ENCODE measurements around the gene SUGP1.

SUGP1 gene

GRCh38 chr19:19329126-19329525, 8.8 kb upstream of the SUGP1 start:
- TF ChIP-seq SIN3A (IDR thresholded peaks at IDR 0.05; ENCODE audit: borderline replicate concordance, insufficient read depth, low read length) (no peak), POLR2AphosphoS5 (IDR thresholded peaks at IDR 0.05; ENCODE audit: low read depth, low read length) (no peak), TAF1 (IDR thresholded peaks at IDR 0.05; ENCODE audit: borderline replicate concordance, insufficient read depth, low read length) (no peak), FOXP2 (optimal IDR thresholded peaks at IDR 0.05; ENCODE audit: borderline replicate concordance, extremely low read depth, extremely low read length, insufficient read depth) (no peak)
- TF ChIP-seq, protein P1, sequence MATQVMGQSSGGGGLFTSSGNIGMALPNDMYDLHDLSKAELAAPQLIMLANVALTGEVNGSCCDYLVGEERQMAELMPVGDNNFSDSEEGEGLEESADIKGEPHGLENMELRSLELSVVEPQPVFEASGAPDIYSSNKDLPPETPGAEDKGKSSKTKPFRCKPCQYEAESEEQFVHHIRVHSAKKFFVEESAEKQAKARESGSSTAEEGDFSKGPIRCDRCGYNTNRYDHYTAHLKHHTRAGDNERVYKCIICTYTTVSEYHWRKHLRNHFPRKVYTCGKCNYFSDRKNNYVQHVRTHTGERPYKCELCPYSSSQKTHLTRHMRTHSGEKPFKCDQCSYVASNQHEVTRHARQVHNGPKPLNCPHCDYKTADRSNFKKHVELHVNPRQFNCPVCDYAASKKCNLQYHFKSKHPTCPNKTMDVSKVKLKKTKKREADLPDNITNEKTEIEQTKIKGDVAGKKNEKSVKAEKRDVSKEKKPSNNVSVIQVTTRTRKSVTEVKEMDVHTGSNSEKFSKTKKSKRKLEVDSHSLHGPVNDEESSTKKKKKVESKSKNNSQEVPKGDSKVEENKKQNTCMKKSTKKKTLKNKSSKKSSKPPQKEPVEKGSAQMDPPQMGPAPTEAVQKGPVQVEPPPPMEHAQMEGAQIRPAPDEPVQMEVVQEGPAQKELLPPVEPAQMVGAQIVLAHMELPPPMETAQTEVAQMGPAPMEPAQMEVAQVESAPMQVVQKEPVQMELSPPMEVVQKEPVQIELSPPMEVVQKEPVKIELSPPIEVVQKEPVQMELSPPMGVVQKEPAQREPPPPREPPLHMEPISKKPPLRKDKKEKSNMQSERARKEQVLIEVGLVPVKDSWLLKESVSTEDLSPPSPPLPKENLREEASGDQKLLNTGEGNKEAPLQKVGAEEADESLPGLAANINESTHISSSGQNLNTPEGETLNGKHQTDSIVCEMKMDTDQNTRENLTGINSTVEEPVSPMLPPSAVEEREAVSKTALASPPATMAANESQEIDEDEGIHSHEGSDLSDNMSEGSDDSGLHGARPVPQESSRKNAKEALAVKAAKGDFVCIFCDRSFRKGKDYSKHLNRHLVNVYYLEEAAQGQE (IDR thresholded peaks at IDR 0.05; ENCODE audit: insufficient read depth in 1 of 2, low read depth in 2 of 2, low read length in 2 of 2) = no peak

- TF ChIP-seq TAF1 (IDR thresholded peaks at IDR 0.05; ENCODE audit: borderline replicate concordance, insufficient read depth, low read length) (no peak), FOXP2 (optimal IDR thresholded peaks at IDR 0.05; ENCODE audit: borderline replicate concordance, extremely low read depth, extremely low read length, insufficient read depth) (no peak), POLR2AphosphoS5 (IDR thresholded peaks at IDR 0.05; ENCODE audit: low read depth, low read length) (no peak), SIN3A (IDR thresholded peaks at IDR 0.05; ENCODE audit: borderline replicate concordance, insufficient read depth, low read length) (no peak)
- TF ChIP-seq, protein P1 (IDR thresholded peaks at IDR 0.05; ENCODE audit: insufficient read depth in 1 of 2, low read depth in 2 of 2, low read length in 2 of 2) = no peak
These were observed 7.4 kb upstream of the SUGP1 start for GRCh38 chr19:19327672-19328071.

DNA sequence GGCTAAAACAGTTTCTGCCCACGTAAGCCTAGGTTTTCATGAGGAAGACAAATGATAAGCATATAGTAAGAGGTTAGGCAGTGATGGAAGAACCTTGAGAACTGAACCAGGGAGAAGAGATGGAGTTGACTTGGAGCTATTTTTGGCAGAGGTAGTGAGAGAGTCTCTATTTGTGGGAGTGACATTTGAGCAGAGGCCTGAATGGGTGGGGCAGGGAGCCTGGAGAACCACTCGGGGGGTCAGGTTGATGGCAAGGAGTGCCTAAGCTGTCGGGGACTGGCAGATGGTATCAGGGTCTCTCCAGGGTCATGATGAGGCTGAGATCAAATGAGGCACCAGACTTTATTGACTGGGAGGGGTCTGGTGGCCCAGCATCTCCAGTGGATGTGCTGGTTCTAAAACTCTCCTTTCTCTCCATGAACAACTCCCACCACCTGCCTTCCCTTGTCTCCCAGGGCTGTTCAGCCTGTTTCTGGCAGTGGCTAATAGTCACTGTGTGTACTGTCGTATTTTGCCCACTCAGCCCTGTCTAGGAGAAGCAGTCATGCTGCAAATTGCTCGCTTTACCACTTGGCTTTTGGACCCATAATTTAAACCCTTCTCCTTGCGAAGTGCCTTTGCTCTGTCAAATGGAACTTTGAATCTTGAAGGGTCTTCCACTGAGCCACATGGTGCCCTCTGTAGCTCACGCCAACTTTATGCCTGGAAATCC, 3.9 kb upstream of the SUGP1 start:
- TF ChIP-seq FOXP2 (optimal IDR thresholded peaks at IDR 0.05; ENCODE audit: borderline replicate concordance, extremely low read depth, extremely low read length, insufficient read depth) = no peak
- TF ChIP-seq POLR2AphosphoS5 (IDR thresholded peaks at IDR 0.05; ENCODE audit: low read depth, low read length) = peak; percentile 26; the same call in 1 of the 2 replicates

GRCh38 chr19:19321141-19321577, 850 bp upstream of the SUGP1 start:
- TF ChIP-seq, protein P1 (IDR thresholded peaks at IDR 0.05; ENCODE audit: insufficient read depth in 1 of 2, low read depth in 2 of 2, low read length in 2 of 2) = no peak
- TF ChIP-seq POLR2AphosphoS5 (IDR thresholded peaks at IDR 0.05; ENCODE audit: low read depth, low read length) (no peak), FOXP2 (optimal IDR thresholded peaks at IDR 0.05; ENCODE audit: borderline replicate concordance, extremely low read depth, extremely low read length, insufficient read depth) (no peak), TAF1 (IDR thresholded peaks at IDR 0.05; ENCODE audit: borderline replicate concordance, insufficient read depth, low read length) (no peak), SIN3A (IDR thresholded peaks at IDR 0.05; ENCODE audit: borderline replicate concordance, insufficient read depth, low read length) (no peak)

GRCh38 chr19:19319732-19320360, 463 bp downstream of the SUGP1 start:
- TF ChIP-seq, protein P1 (IDR thresholded peaks at IDR 0.05; ENCODE audit: insufficient read depth in 1 of 2, low read depth in 2 of 2, low read length in 2 of 2) = no peak
- TF ChIP-seq TAF1 (IDR thresholded peaks at IDR 0.05; ENCODE audit: borderline replicate concordance, insufficient read depth, low read length) (no peak), SIN3A (IDR thresholded peaks at IDR 0.05; ENCODE audit: borderline replicate concordance, insufficient read depth, low read length) (no peak), FOXP2 (optimal IDR thresholded peaks at IDR 0.05; ENCODE audit: borderline replicate concordance, extremely low read depth, extremely low read length, insufficient read depth) (no peak), POLR2AphosphoS5 (IDR thresholded peaks at IDR 0.05; ENCODE audit: low read depth, low read length) (no peak)
